ENCODE data around the gene HCST.
A peak's percentile ranks its signal among the peaks of the same experiment; 100 is the strongest.

The HCST gene

GRCh38 chr19:35861640-35862160 is 40.6 kb upstream of the HCST start:
- Histone ChIP-seq H2BK120ac (ENCODE audit: low read depth, low read length) (no peak overlapping the region), H2BK5ac (ENCODE audit: low read depth, low read length, poor library complexity, severe bottlenecking) (no peak overlapping the region), H3K14ac (ENCODE audit: low read length in 2 of 2) (no peak overlapping the region), H3K36me3 (ENCODE audit: control insufficient read depth in 1 of 2, insufficient read depth in 2 of 2, low read depth in 1 of 2, low read length in 2 of 2) (no peaks in the 10 kb centered on the region), H3K18ac (ENCODE audit: low read depth in 1 of 2, low read length in 2 of 2) (no peak overlapping the region), H3K4me1 (ENCODE audit: control insufficient read depth, insufficient read depth, low read depth, low read length) (peaks cover 11% of the 10 kb centered on the region), H2AK5ac (ENCODE audit: low read length, severe bottlenecking) (no peak overlapping the region), H3K27ac (ENCODE audit: low read length, poor library complexity, severe bottlenecking) (no peak overlapping the region), H3K9ac (ENCODE audit: low read length) (no peak overlapping the region), H3K4ac (ENCODE audit: low read depth in 1 of 2, low read length in 2 of 2) (no peak overlapping the region), H4K91ac (ENCODE audit: low read length) (no peak overlapping the region), H3K4me2 (ENCODE audit: low read length, poor library complexity, severe bottlenecking) (no peak overlapping the region), H2AFZ (ENCODE audit: low read depth, low read length) (no peak overlapping the region), H4K8ac (ENCODE audit: low read length) (no peak overlapping the region), H2BK15ac (ENCODE audit: low read depth, poor library complexity, severe bottlenecking) (no peak overlapping the region), H3K79me1 (replicated peaks; ENCODE audit: low read length, poor library complexity, severe bottlenecking) (no peaks in the 10 kb centered on the region), H3K9me3 (ENCODE audit: control insufficient read depth, low read length) (no peaks in the 10 kb centered on the region), H3K23ac (ENCODE audit: low read length in 2 of 2) (no peak overlapping the region), H2BK12ac (ENCODE audit: low read length in 2 of 2) (no peak overlapping the region), H3K4me3 (ENCODE audit: insufficient read depth in 1 of 2, low read depth in 1 of 2, low read length in 2 of 2) (no peak overlapping the region), H3K27me3 (ENCODE audit: control insufficient read depth in 1 of 2, insufficient read depth in 1 of 2, low read length in 2 of 2) (peaks cover 80 to 88% of the 10 kb centered on the region in 2 experiments)
- WGBS: 48% methylated on average over 19 of the region's 19 CpGs
- DNase-seq: no peak

- no peak overlapping the region for H2BK120ac ChIP-seq (ENCODE audit: low read depth, low read length)
- H3K4me1 ChIP-seq (ENCODE audit: control insufficient read depth, insufficient read depth, low read depth, low read length): peaks cover 8% of the 10 kb centered on the region
- no peak overlapping the region for H3K18ac ChIP-seq (ENCODE audit: low read depth in 1 of 2, low read length in 2 of 2)
- H3K9ac ChIP-seq (ENCODE audit: low read length): no peak overlapping the region
- no peak overlapping the region for H3K4me3 ChIP-seq (ENCODE audit: insufficient read depth in 1 of 2, low read depth in 1 of 2, low read length in 2 of 2)
- H2BK5ac ChIP-seq (ENCODE audit: low read depth, low read length, poor library complexity, severe bottlenecking): no peak overlapping the region
- WGBS: 86% methylated on average over 14 of the region's 14 CpGs
- H2AK5ac ChIP-seq (ENCODE audit: low read length, severe bottlenecking): no peak overlapping the region
- H3K27me3 ChIP-seq (ENCODE audit: control insufficient read depth in 1 of 2, insufficient read depth in 1 of 2, low read length in 2 of 2): peaks cover 80 to 88% of the 10 kb centered on the region in 2 experiments
- H3K4me2 ChIP-seq (ENCODE audit: low read length, poor library complexity, severe bottlenecking): no peak overlapping the region
- H3K27ac ChIP-seq (ENCODE audit: low read length, poor library complexity, severe bottlenecking): no peak overlapping the region
- no peaks in the 10 kb centered on the region for H3K36me3 ChIP-seq (ENCODE audit: control insufficient read depth in 1 of 2, insufficient read depth in 2 of 2, low read depth in 1 of 2, low read length in 2 of 2)
- no peak overlapping the region for H3K23ac ChIP-seq (ENCODE audit: low read length in 2 of 2)
- no peak for DNase-seq
- H2AFZ ChIP-seq (ENCODE audit: low read depth, low read length): no peak overlapping the region
- no peak overlapping the region for H3K4ac ChIP-seq (ENCODE audit: low read depth in 1 of 2, low read length in 2 of 2)
- H3K9me3 ChIP-seq (ENCODE audit: control insufficient read depth, low read length): no peaks in the 10 kb centered on the region
- H2BK12ac ChIP-seq (ENCODE audit: low read length in 2 of 2): no peak overlapping the region
- H3K14ac ChIP-seq (ENCODE audit: low read length in 2 of 2): no peak overlapping the region
- H3K79me1 ChIP-seq (replicated peaks; ENCODE audit: low read length, poor library complexity, severe bottlenecking): no peaks in the 10 kb centered on the region
- H4K8ac ChIP-seq (ENCODE audit: low read length): no peak overlapping the region
- H2BK15ac ChIP-seq (ENCODE audit: low read depth, poor library complexity, severe bottlenecking): no peak overlapping the region
- no peak overlapping the region for H4K91ac ChIP-seq (ENCODE audit: low read length)
Observed at GRCh38 chr19:35862528-35862927, 39.8 kb upstream of the HCST start.

- no peak overlapping the region for H2BK12ac ChIP-seq (ENCODE audit: low read length in 2 of 2)
- no peak overlapping the region for H3K23ac ChIP-seq (ENCODE audit: low read length in 2 of 2)
- no peak overlapping the region for H3K4me2 ChIP-seq (ENCODE audit: low read length, poor library complexity, severe bottlenecking)
- no peak for DNase-seq
- no peak overlapping the region for H2BK15ac ChIP-seq (ENCODE audit: low read depth, poor library complexity, severe bottlenecking)
- no peak overlapping the region for H2AFZ ChIP-seq (ENCODE audit: low read depth, low read length)
- no peak overlapping the region for H3K4me3 ChIP-seq (ENCODE audit: insufficient read depth in 1 of 2, low read depth in 1 of 2, low read length in 2 of 2)
- H2BK5ac ChIP-seq (ENCODE audit: low read depth, low read length, poor library complexity, severe bottlenecking): no peak overlapping the region
- peaks cover 8% of the 10 kb centered on the region for H3K4me1 ChIP-seq (ENCODE audit: control insufficient read depth, insufficient read depth, low read depth, low read length)
- no peak overlapping the region for H2BK120ac ChIP-seq (ENCODE audit: low read depth, low read length)
- H3K27me3 ChIP-seq (ENCODE audit: control insufficient read depth in 1 of 2, insufficient read depth in 1 of 2, low read length in 2 of 2): peaks cover 80 to 88% of the 10 kb centered on the region in 2 experiments
- no peak overlapping the region for H4K8ac ChIP-seq (ENCODE audit: low read length)
- no peak overlapping the region for H3K9ac ChIP-seq (ENCODE audit: low read length)
- no peak overlapping the region for H4K91ac ChIP-seq (ENCODE audit: low read length)
- no peak overlapping the region for H3K14ac ChIP-seq (ENCODE audit: low read length in 2 of 2)
- H3K27ac ChIP-seq (ENCODE audit: low read length, poor library complexity, severe bottlenecking): no peak overlapping the region
- WGBS: 93% methylated on average over 4 of the region's 5 CpGs
- H3K9me3 ChIP-seq (ENCODE audit: control insufficient read depth, low read length): no peaks in the 10 kb centered on the region
- no peaks in the 10 kb centered on the region for H3K36me3 ChIP-seq (ENCODE audit: control insufficient read depth in 1 of 2, insufficient read depth in 2 of 2, low read depth in 1 of 2, low read length in 2 of 2)
- no peak overlapping the region for H3K18ac ChIP-seq (ENCODE audit: low read depth in 1 of 2, low read length in 2 of 2)
- no peaks in the 10 kb centered on the region for H3K79me1 ChIP-seq (replicated peaks; ENCODE audit: low read length, poor library complexity, severe bottlenecking)
- no peak overlapping the region for H2AK5ac ChIP-seq (ENCODE audit: low read length, severe bottlenecking)
- H3K4ac ChIP-seq (ENCODE audit: low read depth in 1 of 2, low read length in 2 of 2): no peak overlapping the region
Observed at GRCh38 chr19:35863018-35863417, 39.3 kb upstream of the HCST start.

DNA sequence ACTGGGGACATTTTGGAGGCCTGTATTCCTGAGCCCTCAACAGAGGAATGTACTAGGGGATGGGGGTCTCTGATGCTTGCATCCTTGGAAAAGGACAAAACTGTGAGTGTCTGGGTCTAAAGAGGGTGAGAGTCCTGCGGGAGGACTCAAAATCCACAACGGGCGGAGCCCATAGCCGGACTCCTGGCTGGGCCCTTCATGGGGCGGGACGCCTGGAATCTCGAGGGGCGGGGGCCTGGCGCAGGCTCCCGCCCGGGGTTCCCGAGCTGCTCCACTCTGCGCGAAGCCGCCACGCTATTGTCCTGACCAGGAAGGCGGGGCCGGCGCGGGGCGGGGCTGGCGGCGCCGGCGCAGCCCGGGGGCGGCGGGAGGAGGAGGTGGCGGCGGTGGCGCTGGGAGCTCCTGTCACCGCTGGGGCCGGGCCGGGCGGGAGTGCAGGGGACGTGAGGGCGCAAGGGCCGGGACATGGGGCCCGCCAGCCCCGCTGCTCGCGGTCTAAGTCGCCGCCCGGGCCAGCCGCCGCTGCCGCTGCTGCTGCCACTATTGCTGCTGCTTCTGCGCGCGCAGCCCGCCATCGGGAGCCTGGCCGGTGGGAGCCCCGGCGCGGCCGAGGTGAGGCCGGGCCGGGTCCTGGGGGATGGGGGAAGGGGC is 34.0 kb upstream of the HCST start, which contains the start of gene APLP1:
Gene APLP1, plus strand, starts transcription at position 403 of the 651 bp plus-strand sequence. Its CDS starts 63 bp downstream, at position 466.
- 3% methylated on average over 27 of the region's 60 CpGs for WGBS

More for the DNA sequence above, 34.0 kb upstream of the HCST start, which contains the start of gene APLP1:
- peaks cover 12% of the 10 kb centered on the region for H3K4me1 ChIP-seq (ENCODE audit: control insufficient read depth, insufficient read depth, low read depth, low read length)
- DNase-seq: peak; percentile 24
- no peak within 1 kb of the TSS for H2BK5ac ChIP-seq (ENCODE audit: low read depth, low read length, poor library complexity, severe bottlenecking)
- peak within 1 kb of the TSS in 1 of 2 experiments; percentile 8 for H3K4ac ChIP-seq (ENCODE audit: low read depth in 1 of 2, low read length in 2 of 2)
- H2BK120ac ChIP-seq (ENCODE audit: low read depth, low read length): no peak within 1 kb of the TSS
- peak within 1 kb of the TSS; percentile 74 for H2AFZ ChIP-seq (ENCODE audit: low read depth, low read length)
- H2BK12ac ChIP-seq (ENCODE audit: low read length in 2 of 2): no peak within 1 kb of the TSS
- peak within 1 kb of the TSS; percentile 54 for H2BK15ac ChIP-seq (ENCODE audit: low read depth, poor library complexity, severe bottlenecking)
- peak within 1 kb of the TSS; percentile 82 for H3K4me2 ChIP-seq (ENCODE audit: low read length, poor library complexity, severe bottlenecking)
- no peak within 1 kb of the TSS for H4K8ac ChIP-seq (ENCODE audit: low read length)
- H2AK5ac ChIP-seq (ENCODE audit: low read length, severe bottlenecking): no peak within 1 kb of the TSS
- no peak within 1 kb of the TSS for H3K14ac ChIP-seq (ENCODE audit: low read length in 2 of 2)
- no peak within 1 kb of the TSS for H3K9ac ChIP-seq (ENCODE audit: low read length)
- H3K27ac ChIP-seq (ENCODE audit: low read length, poor library complexity, severe bottlenecking): no peak within 1 kb of the TSS
- H3K9me3 ChIP-seq (ENCODE audit: control insufficient read depth, low read length): no peaks in the 10 kb centered on the region
- peak within 1 kb of the TSS; percentile 51 to 57 for H3K4me3 ChIP-seq (ENCODE audit: insufficient read depth in 1 of 2, low read depth in 1 of 2, low read length in 2 of 2)
- H3K36me3 ChIP-seq (ENCODE audit: control insufficient read depth in 1 of 2, insufficient read depth in 2 of 2, low read depth in 1 of 2, low read length in 2 of 2): peaks cover 0 to 5% of the 10 kb centered on the region in 2 experiments
- H3K27me3 ChIP-seq (ENCODE audit: control insufficient read depth in 1 of 2, insufficient read depth in 1 of 2, low read length in 2 of 2): peaks cover 47 to 69% of the 10 kb centered on the region in 2 experiments
- no peaks in the 10 kb centered on the region for H3K79me1 ChIP-seq (replicated peaks; ENCODE audit: low read length, poor library complexity, severe bottlenecking)
- no peak within 1 kb of the TSS for H3K23ac ChIP-seq (ENCODE audit: low read length in 2 of 2)
- no peak within 1 kb of the TSS for H3K18ac ChIP-seq (ENCODE audit: low read depth in 1 of 2, low read length in 2 of 2)
- no peak within 1 kb of the TSS for H4K91ac ChIP-seq (ENCODE audit: low read length)
